Keratinocyte (primary cell): Measurements from ENCODE around the gene TDRD9. TPM values are rescaled to one million over a fixed set of nuclear protein-coding genes. Genes with fewer than 3 reads are reported as not detected.

Source experiments
- DNase-seq: peaks from one replicate; pipeline ENCODE4 v3.0.0-alpha.2; 2011; ENCODE audit warnings: low read depth, missing footprints, low spot score
- FAIRE-seq: peaks from 2 replicates; lab custom pipeline; 2011; peaks lifted over from hg19 to GRCh38; lab: Jason Lieb, UNC
- H2AFZ ChIP-seq: 2 replicates; pipeline ENCODE4 v1.6.0; 2012; ENCODE audit warnings: low read length, control low read depth, inconsistent platforms; ENCODE audit not compliant: control insufficient read depth
- H3K27ac ChIP-seq: 2 replicates; pipeline ENCODE4 v1.5.1; 2011; ENCODE audit warnings: low read length; ENCODE audit not compliant: control insufficient read depth, insufficient read depth
- H3K27me3 ChIP-seq: 3 replicates; pipeline ENCODE4 v1.6.0; 2011; ENCODE audit warnings: low read length; ENCODE audit not compliant: control insufficient read depth, insufficient read depth; ENCODE audit errors: extremely low read depth
- H3K36me3 ChIP-seq, 2 experiments: 2 replicates in 1 of 2; 3 replicates in 1 of 2; pipeline ENCODE4 v1.5.1; 2011; ENCODE audit warnings: low read length in 2 of 2, mild to moderate bottlenecking in 1 of 2; ENCODE audit not compliant: control insufficient read depth in 2 of 2, insufficient read depth in 2 of 2; ENCODE audit errors: extremely low read depth in 1 of 2
- H3K4me1 ChIP-seq: 3 replicates; pipeline ENCODE4 v1.5.1; 2011; ENCODE audit warnings: low read length; ENCODE audit not compliant: control insufficient read depth, insufficient read depth; ENCODE audit errors: extremely low read depth
- H3K4me2 ChIP-seq: 3 replicates; pipeline ENCODE4 v1.6.0; 2011; ENCODE audit warnings: low read depth, low read length; ENCODE audit not compliant: control insufficient read depth, insufficient read depth; ENCODE audit errors: extremely low read depth
- H3K4me3 ChIP-seq, 3 experiments: fragments of 200-600 bp in 1 of 3; sonication (generic) in 1 of 3; 2 replicates in 2 of 3; 3 replicates in 1 of 3; pipeline ENCODE4 v1.5.1; 2011 to 2016; ENCODE audit warnings: low read length in 3 of 3, mild to moderate bottlenecking in 3 of 3, control low read depth in 2 of 3, inconsistent platforms in 1 of 3, low read depth in 1 of 3, mixed read lengths in 1 of 3, mixed run types in 1 of 3, moderate library complexity in 1 of 3; ENCODE audit not compliant: control insufficient read depth in 2 of 3, insufficient read depth in 2 of 3; ENCODE audit errors: extremely low read depth in 1 of 3
- H3K79me2 ChIP-seq: 2 replicates; pipeline ENCODE4 v1.6.0; 2012; ENCODE audit warnings: low read length; ENCODE audit not compliant: control insufficient read depth, insufficient read depth
- H3K9ac ChIP-seq: 3 replicates; pipeline ENCODE4 v1.6.0; 2011; ENCODE audit warnings: low read length; ENCODE audit not compliant: control insufficient read depth, insufficient read depth; ENCODE audit errors: extremely low read depth
- H3K9me1 ChIP-seq: 3 replicates; pipeline ENCODE4 v1.6.0; 2011; ENCODE audit warnings: low read length; ENCODE audit not compliant: control insufficient read depth, insufficient read depth; ENCODE audit errors: extremely low read depth
- H3K9me3 ChIP-seq: 2 replicates; pipeline ENCODE4 v1.5.1; 2012; ENCODE audit warnings: low read depth, low read length; ENCODE audit not compliant: control insufficient read depth
- H4K20me1 ChIP-seq: 3 replicates; pipeline ENCODE4 v1.6.0; 2011; ENCODE audit warnings: low read length; ENCODE audit not compliant: control insufficient read depth, insufficient read depth; ENCODE audit errors: extremely low read depth
- CTCF ChIP-seq, 3 experiments: IDR thresholded peaks in 1 of 3; conservative IDR thresholded peaks in 1 of 3; optimal IDR thresholded peaks in 1 of 3; 2 replicates in 2 of 3; 3 replicates in 1 of 3; pipeline versions ENCODE3 to v1.5.1; 2011; ENCODE audit warnings: low read length in 3 of 3, mild to moderate bottlenecking in 3 of 3, moderate library complexity in 2 of 3, control low read depth in 1 of 3, inconsistent platforms in 1 of 3; ENCODE audit not compliant: insufficient read depth in 2 of 3; ENCODE audit errors: extremely low read depth in 1 of 3
- dilution Hi-C: fragments of 300-500 bp; cut with MboI; formaldehyde crosslinking; loops from one replicate; pipeline ENCODE4 v1.7.0; 2020; ENCODE audit warnings: low sequenced_read_pairs; ENCODE audit not compliant: extremely low pct_ligation_motif_present
- polyA plus RNA-seq, 5 experiments: library from polyadenylated mRNA; depleted of rRNA in 3 of 5; stranded (reverse) in 3 of 5; stranded (forward) in 1 of 5; unstranded in 1 of 5; fragments of >200 nt; gene quantifications; 1 replicate in 1 of 5; 2 replicates in 3 of 5; 3 replicates in 1 of 5; pipeline versions ENCODE4 v1.2.1 to v1.2.3, GENCODE V29; 2011 to 2012; ENCODE audit warnings: missing spikeins in 2 of 5, low read depth in 1 of 5, low replicate concordance in 1 of 5
- small RNA-seq, 3 experiments: library from RNA; depleted of rRNA; stranded (forward); fragments of <200 nt; gene quantifications; one replicate each; pipeline ENCODE3, GENCODE V24; 2012; ENCODE audit warnings: low read depth in 3 of 3, low replicate concordance in 1 of 3; ENCODE audit not compliant: insufficient read length in 3 of 3

The TDRD9 gene
- polyA plus RNA-seq, 1 donor (not counting 4 experiments of a cell fraction or from before 2014, with no cell fraction given), result 0.10 TPM

- dilution Hi-C loops, result no loop called here
- Histone ChIP-seq H3K9me1 (no peaks in the 10 kb centered on the region), H3K79me2 (no peaks in the 10 kb centered on the region), H4K20me1 (no peaks in the 10 kb centered on the region), H3K27me3 (no peaks in the 10 kb centered on the region), H3K9ac (no peak overlapping the region), H3K4me3 (no peak overlapping the region), H3K36me3 (no peaks in the 10 kb centered on the region), H3K4me1 (peaks cover 17% of the 10 kb centered on the region), H3K4me2 (no peak overlapping the region), H2AFZ (no peak overlapping the region), H3K9me3 (no peaks in the 10 kb centered on the region), H3K27ac (no peak overlapping the region)
- no peak for TF ChIP-seq CTCF (optimal IDR thresholded peaks at IDR 0.05 in 1 of 3, IDR thresholded peaks at IDR 0.05 in 1 of 3, conservative IDR thresholded peaks at IDR 0.05 in 1 of 3; ENCODE audit: extremely low read depth in 1 of 3, insufficient read depth in 2 of 3, low read length in 3 of 3)
- FAIRE-seq (no peak), DNase-seq (no peak)
Observed at GRCh38 chr14:104101651-104102281, 173.5 kb downstream of the TDRD9 start.

Small RNA genes within 50 kb of the gene (small RNA-seq; reads per million reads assigned to genes)
- 0 to 13.0 (median 0) reads per million in 3 experiments for gene RN7SL634P

Other genes with a start within 250 kb of the TDRD9 start
- 10.3 to 21.0 TPM (median 14.8 TPM) in 3 replicates for gene XRCC3, start 213.0 kb upstream of the TDRD9 start, polyA plus RNA-seq
- 116 to 147 TPM (median 130 TPM) in 3 replicates for gene ZFYVE21, start 212.6 kb upstream of the TDRD9 start, polyA plus RNA-seq
- gene PPP1R13B, start 80.9 kb upstream of the TDRD9 start, polyA plus RNA-seq, result 5.8 to 7.7 TPM (median 6.6 TPM) in 3 replicates
- not detected in 3 replicates for gene RD3L, start 14.1 kb downstream of the TDRD9 start, polyA plus RNA-seq
- 0.02 to 0.40 TPM (median 0.10 TPM) in 3 replicates for gene ASPG, start 157.2 kb downstream of the TDRD9 start, polyA plus RNA-seq
- gene KIF26A, start 210.1 kb downstream of the TDRD9 start, polyA plus RNA-seq, result 0.07 to 0.08 TPM (median 0.07 TPM) in 3 replicates